Lower leg skin (tissue), 4 donors: ENCODE results near the gene DMAP1. TPM values are rescaled to one million over a fixed set of nuclear protein-coding genes. Genes with fewer than 3 reads are reported as not detected.
"Not testable (repeated sequence)": the region's sequence is repeated elsewhere in the genome, so short reads cannot be mapped to it uniquely, and the experiment has no call there.

Experiments used
- DNase-seq, 2 donors: peaks; one replicate each; pipeline ENCODE4 v3.0.0-alpha.2; 2019; ENCODE audit warnings: low spot score in 2 of 2
- H3K4me3 ChIP-seq: fragments of 200-600 bp; sonication (generic); 2 replicates; pipeline ENCODE4 v1.5.1; 2017; ENCODE audit warnings: mild to moderate bottlenecking, low read depth; ENCODE audit not compliant: poor library complexity, severe bottlenecking
- POLR2A ChIP-seq, 2 donors: fragments of 450-650 bp; IDR thresholded peaks; one replicate each; pipeline ENCODE4 v1.6.1; 2016 to 2017; ENCODE audit warnings: antibody characterized with exemption in 2 of 2, mild to moderate bottlenecking in 1 of 2, moderate library complexity in 1 of 2
- WGBS, 2 donors: methylation state at CpG; one replicate each; pipeline ENCODE4 v1.1.5; 2018; 5-methylcytosine and 5-hydroxymethylcytosine counted together
- intact Hi-C: fragments of 100-400 bp; cut with DNase I; formaldehyde crosslinking; loops from one replicate; pipeline ENCODE4 v1.15.0; 2023; ENCODE audit warnings: low total_unique reads
- total RNA-seq, 4 donors: library from RNA; depleted of rRNA; stranded (reverse); fragments of >200 nt; gene quantifications; one replicate each; pipeline ENCODE4 v1.1.0, GENCODE V29; 2016
- TF ChIP-seq, protein P1 (sequence below), 3 donors: fragments of 450-650 bp; IDR thresholded peaks; one replicate each; pipeline ENCODE4 v1.5.1; 2016; ENCODE audit warnings: antibody characterized with exemption in 3 of 3, mild to moderate bottlenecking in 3 of 3, moderate library complexity in 2 of 3

Gene DMAP1
- 10 to 100 TPM; 37.1 to 46.9 (median 39.8) TPM for total RNA-seq

DNA sequence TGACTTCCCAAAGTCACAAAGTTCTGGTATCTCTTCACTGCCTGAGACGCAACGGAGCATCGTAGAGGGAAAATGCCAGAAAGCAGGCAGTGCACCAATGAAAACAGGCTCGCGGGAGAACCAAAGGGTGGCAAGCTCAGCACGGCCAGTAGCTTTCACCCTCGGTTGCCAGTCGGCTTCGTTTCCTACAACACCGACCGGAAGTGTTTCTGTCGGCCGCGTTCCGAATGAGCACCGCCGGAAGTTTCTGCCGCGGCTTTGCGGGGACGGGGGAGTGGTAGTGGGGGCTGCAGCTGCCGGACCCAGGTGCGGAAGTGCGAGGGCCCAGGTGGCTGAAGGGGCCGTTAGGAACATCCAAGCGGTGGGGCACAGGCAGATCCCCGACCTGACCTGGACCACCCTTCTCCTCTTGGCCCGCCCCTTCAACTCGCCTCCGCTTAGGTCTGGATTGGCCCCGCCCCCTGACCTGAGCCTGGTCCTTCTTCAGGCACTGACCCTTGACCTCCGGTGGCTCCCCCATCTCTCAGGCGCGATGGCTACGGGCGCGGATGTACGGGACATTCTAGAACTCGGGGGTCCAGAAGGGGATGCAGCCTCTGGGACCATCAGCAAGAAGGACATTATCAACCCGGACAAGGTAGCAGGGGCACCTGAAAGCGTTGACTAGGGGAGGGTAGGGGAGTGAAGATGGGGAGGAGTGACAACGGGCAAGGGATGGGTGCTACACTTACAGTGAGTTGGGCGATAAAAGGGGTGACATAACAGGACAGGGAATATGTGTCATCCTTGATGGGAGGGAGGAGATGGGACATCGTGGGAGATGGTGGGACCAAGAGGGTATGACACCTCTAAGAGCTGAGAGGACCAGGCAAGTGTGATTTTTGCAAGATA is at the start of gene DMAP1:
TSS of gene DMAP1 (plus strand) at position 250 of the 891 bp plus-strand sequence. CDS start at position 533, 283 bp downstream.
- WGBS, 2 donors, result 1% methylated on average over 42 to 43 of the region's 44 CpGs
- no peak for TF ChIP-seq POLR2A (IDR thresholded peaks at IDR 0.05)
- TF ChIP-seq, protein P1, sequence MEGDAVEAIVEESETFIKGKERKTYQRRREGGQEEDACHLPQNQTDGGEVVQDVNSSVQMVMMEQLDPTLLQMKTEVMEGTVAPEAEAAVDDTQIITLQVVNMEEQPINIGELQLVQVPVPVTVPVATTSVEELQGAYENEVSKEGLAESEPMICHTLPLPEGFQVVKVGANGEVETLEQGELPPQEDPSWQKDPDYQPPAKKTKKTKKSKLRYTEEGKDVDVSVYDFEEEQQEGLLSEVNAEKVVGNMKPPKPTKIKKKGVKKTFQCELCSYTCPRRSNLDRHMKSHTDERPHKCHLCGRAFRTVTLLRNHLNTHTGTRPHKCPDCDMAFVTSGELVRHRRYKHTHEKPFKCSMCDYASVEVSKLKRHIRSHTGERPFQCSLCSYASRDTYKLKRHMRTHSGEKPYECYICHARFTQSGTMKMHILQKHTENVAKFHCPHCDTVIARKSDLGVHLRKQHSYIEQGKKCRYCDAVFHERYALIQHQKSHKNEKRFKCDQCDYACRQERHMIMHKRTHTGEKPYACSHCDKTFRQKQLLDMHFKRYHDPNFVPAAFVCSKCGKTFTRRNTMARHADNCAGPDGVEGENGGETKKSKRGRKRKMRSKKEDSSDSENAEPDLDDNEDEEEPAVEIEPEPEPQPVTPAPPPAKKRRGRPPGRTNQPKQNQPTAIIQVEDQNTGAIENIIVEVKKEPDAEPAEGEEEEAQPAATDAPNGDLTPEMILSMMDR (IDR thresholded peaks at IDR 0.05), result no peak
- intact Hi-C loops, result no loop called here
- peak within 1 kb of the TSS; percentile 88 for H3K4me3 ChIP-seq
- peak; percentile 78 to 96 for DNase-seq

- TF ChIP-seq POLR2A (IDR thresholded peaks at IDR 0.05), result no peak
- TF ChIP-seq, protein P1 (IDR thresholded peaks at IDR 0.05), result no peak
- H3K4me3 ChIP-seq, result no peak overlapping the region
- DNase-seq, result no peak
- 88 to 90% methylated on average over 5 of the region's 5 CpGs for WGBS, 2 donors
- intact Hi-C loops, result no loop called here
Measured at GRCh38 chr1:44168520-44169098, 44.7 kb upstream of the DMAP1 start.

DNA sequence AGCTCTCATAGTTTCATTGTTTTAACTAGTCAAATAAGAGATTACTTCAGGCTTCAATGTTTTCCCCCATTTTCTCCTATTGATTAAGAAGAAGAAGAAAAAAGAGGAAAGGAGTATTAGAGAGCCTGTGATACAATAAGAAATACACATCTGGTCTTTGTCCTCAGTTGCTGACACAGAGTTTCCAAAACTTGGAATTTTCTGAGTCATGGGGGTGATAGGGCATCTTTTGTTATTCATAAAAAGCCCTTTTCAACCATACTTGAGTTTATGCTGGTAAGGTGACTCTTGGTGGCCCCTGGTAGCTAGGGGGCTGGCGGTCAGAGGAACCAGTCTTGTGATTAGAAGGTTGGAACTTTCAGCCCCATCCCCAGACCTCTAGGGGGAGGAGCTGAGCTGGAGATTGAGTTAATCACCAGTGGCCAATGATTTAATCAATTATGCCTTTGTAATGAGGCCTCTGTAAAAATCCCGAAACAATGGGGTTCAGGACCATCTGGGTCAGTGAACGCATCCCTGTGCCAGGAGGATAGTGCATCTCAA is 42.9 kb upstream of the DMAP1 start:
- TF ChIP-seq POLR2A (IDR thresholded peaks at IDR 0.05), result no peak
- TF ChIP-seq, protein P1 (IDR thresholded peaks at IDR 0.05), result no peak
- no peak overlapping the region for H3K4me3 ChIP-seq
- intact Hi-C loops, result no loop called here
- 89 to 93% methylated on average over 3 of the region's 3 CpGs for WGBS, 2 donors
- DNase-seq, result no peak

DNA sequence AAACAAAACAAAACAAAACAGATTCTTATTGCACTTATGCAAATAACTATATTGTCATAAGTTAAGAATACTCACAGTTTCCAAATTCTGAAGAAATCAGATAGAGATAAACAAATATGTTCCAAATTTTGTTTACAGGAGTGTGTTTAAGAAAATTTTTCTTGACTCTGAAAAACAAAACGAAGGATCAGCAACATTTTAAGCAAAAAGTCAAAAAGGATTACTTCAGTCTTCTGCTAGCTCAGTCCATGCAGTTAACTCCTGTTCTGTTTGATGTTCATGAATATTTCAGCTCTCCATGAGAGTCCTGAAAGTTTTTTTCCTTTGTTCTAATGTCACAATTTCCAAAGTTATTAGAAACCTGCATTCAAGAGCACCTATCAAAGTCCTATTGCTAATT is 38.6 kb upstream of the DMAP1 start:
- 70 to 75% methylated on average over 1 of the region's 1 CpG for WGBS, 2 donors
- DNase-seq, result no peak
- no peak overlapping the region for H3K4me3 ChIP-seq
- TF ChIP-seq POLR2A (IDR thresholded peaks at IDR 0.05), result no peak
- intact Hi-C loops, result no loop called here

- intact Hi-C loops, result no loop called here
- DNase-seq, result no peak
- no peak overlapping the region for H3K4me3 ChIP-seq
- TF ChIP-seq POLR2A (IDR thresholded peaks at IDR 0.05), result no peak
- TF ChIP-seq, protein P1 (IDR thresholded peaks at IDR 0.05), result no peak
- 88 to 95% methylated on average over 8 of the region's 8 CpGs for WGBS, 2 donors
Measured at GRCh38 chr1:44200336-44200735, 12.9 kb upstream of the DMAP1 start.

- intact Hi-C loops, DNase-seq, H3K4me3 ChIP-seq: not testable (repeated sequence)
- WGBS, 2 donors, result 92 to 93% methylated on average over 5 of the region's 5 CpGs
Measured at GRCh38 chr1:44206545-44206944, 6.7 kb upstream of the DMAP1 start.
